ENCODE measurements around the gene SGPL1.

SGPL1 gene

GRCh38 chr10:70843776-70844489 is 28.2 kb downstream of the SGPL1 start:
- H3K27ac ChIP-seq (ENCODE audit: low read depth, low read length) = no peak overlapping the region
- no peaks in the 10 kb centered on the region for H3K36me3 ChIP-seq (ENCODE audit: control insufficient read depth, insufficient read depth, low read length)
- H3K4me3 ChIP-seq (ENCODE audit: low read length) = no peak overlapping the region
- no peaks in the 10 kb centered on the region for H3K27me3 ChIP-seq (ENCODE audit: control insufficient read depth, insufficient read depth, low read length)
- no peak overlapping the region for H3K9ac ChIP-seq (ENCODE audit: low read length)
- H3K4me1 ChIP-seq (ENCODE audit: control insufficient read depth, insufficient read depth, low read length) = no peaks in the 10 kb centered on the region

DNA sequence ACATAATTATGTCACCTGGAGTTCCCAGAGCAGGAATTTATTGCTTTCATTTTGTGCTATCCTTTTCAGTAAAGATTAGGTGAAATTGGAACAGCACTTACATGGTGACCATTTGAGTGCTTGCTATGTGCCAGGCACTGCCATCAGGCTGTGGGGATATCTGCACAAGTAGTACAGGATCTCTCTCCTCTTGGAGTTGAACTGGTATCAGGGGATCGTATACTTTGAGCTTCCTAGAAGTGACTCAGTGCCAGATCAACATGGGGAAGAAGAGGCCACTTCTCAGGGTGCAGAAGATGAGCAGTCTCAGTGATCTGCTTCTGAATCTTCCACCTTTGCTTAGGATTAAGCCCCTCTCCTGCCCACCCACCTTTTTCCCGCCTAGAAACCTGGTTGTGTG is 29.5 kb downstream of the SGPL1 start:
- Histone ChIP-seq H3K27me3 (ENCODE audit: control insufficient read depth, insufficient read depth, low read length) (no peaks in the 10 kb centered on the region), H3K4me3 (ENCODE audit: low read length) (no peak overlapping the region), H3K36me3 (ENCODE audit: control insufficient read depth, insufficient read depth, low read length) (no peaks in the 10 kb centered on the region), H3K9ac (ENCODE audit: low read length) (no peak overlapping the region), H3K27ac (ENCODE audit: low read depth, low read length) (no peak overlapping the region), H3K4me1 (ENCODE audit: control insufficient read depth, insufficient read depth, low read length) (peaks cover 4% of the 10 kb centered on the region)

GRCh38 chr10:70845816-70846215 is 30.1 kb downstream of the SGPL1 start:
- no peaks in the 10 kb centered on the region for H3K27me3 ChIP-seq (ENCODE audit: control insufficient read depth, insufficient read depth, low read length)
- H3K36me3 ChIP-seq (ENCODE audit: control insufficient read depth, insufficient read depth, low read length) = no peaks in the 10 kb centered on the region
- H3K4me3 ChIP-seq (ENCODE audit: low read length) = no peak overlapping the region
- no peak overlapping the region for H3K9ac ChIP-seq (ENCODE audit: low read length)
- H3K27ac ChIP-seq (ENCODE audit: low read depth, low read length) = no peak overlapping the region
- peaks cover 4% of the 10 kb centered on the region for H3K4me1 ChIP-seq (ENCODE audit: control insufficient read depth, insufficient read depth, low read length)

GRCh38 chr10:70846795-70847194 is 31.0 kb downstream of the SGPL1 start:
- Histone ChIP-seq H3K9ac (ENCODE audit: low read length) (no peak overlapping the region), H3K36me3 (ENCODE audit: control insufficient read depth, insufficient read depth, low read length) (no peaks in the 10 kb centered on the region)

DNA sequence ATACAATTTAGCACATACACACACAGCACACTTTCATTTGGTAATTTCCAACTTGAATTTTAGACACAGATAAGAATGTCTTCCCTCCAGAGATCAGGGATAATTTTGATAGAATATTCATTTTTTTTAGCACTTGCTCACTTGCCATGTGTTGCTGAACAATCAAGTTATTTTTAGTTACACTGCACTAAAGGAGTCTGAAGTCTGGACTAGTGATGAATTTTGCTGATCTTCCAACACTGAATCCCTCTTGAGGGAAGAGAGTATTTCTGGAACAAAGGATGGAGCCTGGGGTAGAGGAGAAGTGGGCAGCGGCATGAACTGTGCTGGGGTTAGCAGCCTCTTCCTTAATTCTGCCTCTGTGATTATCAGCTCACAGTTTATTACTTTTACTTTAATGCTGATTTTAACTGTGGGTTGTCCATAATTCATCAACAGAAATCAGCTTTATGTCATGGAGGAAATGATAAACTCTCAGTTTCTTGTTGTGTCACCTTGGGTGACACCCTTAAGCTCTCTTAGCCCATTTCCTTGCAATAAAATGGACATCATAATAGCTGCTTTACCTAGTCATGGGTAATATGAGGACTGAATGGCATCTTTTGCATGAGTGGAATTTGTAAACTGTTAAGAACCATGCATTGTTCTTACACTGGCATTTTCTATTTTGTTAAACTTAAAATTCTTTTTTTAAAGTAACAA is 32.1 kb downstream of the SGPL1 start:
- no peaks in the 10 kb centered on the region for H3K36me3 ChIP-seq (ENCODE audit: control insufficient read depth, insufficient read depth, low read length)
- no peaks in the 10 kb centered on the region for H3K27me3 ChIP-seq (ENCODE audit: control insufficient read depth, insufficient read depth, low read length)
- H3K4me3 ChIP-seq (ENCODE audit: low read length) = no peak overlapping the region
- peaks cover 4% of the 10 kb centered on the region for H3K4me1 ChIP-seq (ENCODE audit: control insufficient read depth, insufficient read depth, low read length)
- H3K27ac ChIP-seq (ENCODE audit: low read depth, low read length) = no peak overlapping the region
- H3K9ac ChIP-seq (ENCODE audit: low read length) = no peak overlapping the region

More at GRCh38 chr10:70846795-70847194, 31.0 kb downstream of the SGPL1 start:
- Histone ChIP-seq H3K4me1 (ENCODE audit: control insufficient read depth, insufficient read depth, low read length) (peaks cover 4% of the 10 kb centered on the region), H3K27ac (ENCODE audit: low read depth, low read length) (no peak overlapping the region), H3K4me3 (ENCODE audit: low read length) (no peak overlapping the region), H3K27me3 (ENCODE audit: control insufficient read depth, insufficient read depth, low read length) (no peaks in the 10 kb centered on the region)

GRCh38 chr10:70849582-70850016 is 33.9 kb downstream of the SGPL1 start:
- Histone ChIP-seq H3K27ac (ENCODE audit: low read depth, low read length) (no peak overlapping the region), H3K4me1 (ENCODE audit: control insufficient read depth, insufficient read depth, low read length) (peaks cover 4% of the 10 kb centered on the region), H3K27me3 (ENCODE audit: control insufficient read depth, insufficient read depth, low read length) (no peaks in the 10 kb centered on the region), H3K36me3 (ENCODE audit: control insufficient read depth, insufficient read depth, low read length) (peaks cover under 1% of the 10 kb centered on the region), H3K9ac (ENCODE audit: low read length) (no peak overlapping the region), H3K4me3 (ENCODE audit: low read length) (no peak overlapping the region)

DNA sequence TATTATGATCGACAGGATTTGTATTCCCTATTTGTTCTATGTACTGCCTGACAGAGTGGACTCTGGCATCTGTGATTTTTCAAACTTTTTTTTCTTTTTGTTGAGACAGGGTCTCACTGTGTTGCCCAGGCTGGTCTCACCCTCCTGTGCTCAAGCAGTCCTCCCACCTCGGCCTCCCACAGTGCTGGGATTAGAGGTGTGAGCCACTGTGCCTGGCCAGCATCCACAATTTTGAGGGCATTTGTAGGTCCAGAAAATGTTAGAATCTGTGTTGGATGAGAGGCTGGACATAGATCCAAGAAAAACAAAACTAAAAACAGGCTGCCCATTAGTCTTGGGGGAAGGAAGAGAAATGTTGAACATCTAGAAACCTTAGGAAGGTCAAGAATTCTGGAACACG is 34.3 kb downstream of the SGPL1 start:
- H3K9ac ChIP-seq (ENCODE audit: low read length) = no peak overlapping the region
- no peak overlapping the region for H3K27ac ChIP-seq (ENCODE audit: low read depth, low read length)
- no peak overlapping the region for H3K4me3 ChIP-seq (ENCODE audit: low read length)
- peaks cover 4% of the 10 kb centered on the region for H3K4me1 ChIP-seq (ENCODE audit: control insufficient read depth, insufficient read depth, low read length)
- peaks cover 3% of the 10 kb centered on the region for H3K36me3 ChIP-seq (ENCODE audit: control insufficient read depth, insufficient read depth, low read length)
- H3K27me3 ChIP-seq (ENCODE audit: control insufficient read depth, insufficient read depth, low read length) = no peaks in the 10 kb centered on the region

- peaks cover 8% of the 10 kb centered on the region for H3K36me3 ChIP-seq (ENCODE audit: control insufficient read depth, insufficient read depth, low read length)
- no peaks in the 10 kb centered on the region for H3K27me3 ChIP-seq (ENCODE audit: control insufficient read depth, insufficient read depth, low read length)
- no peak overlapping the region for H3K9ac ChIP-seq (ENCODE audit: low read length)
- peaks cover 4% of the 10 kb centered on the region for H3K4me1 ChIP-seq (ENCODE audit: control insufficient read depth, insufficient read depth, low read length)
- H3K4me3 ChIP-seq (ENCODE audit: low read length) = no peak overlapping the region
- no peak overlapping the region for H3K27ac ChIP-seq (ENCODE audit: low read depth, low read length)
Observed at GRCh38 chr10:70851597-70852475, 36.1 kb downstream of the SGPL1 start.

DNA sequence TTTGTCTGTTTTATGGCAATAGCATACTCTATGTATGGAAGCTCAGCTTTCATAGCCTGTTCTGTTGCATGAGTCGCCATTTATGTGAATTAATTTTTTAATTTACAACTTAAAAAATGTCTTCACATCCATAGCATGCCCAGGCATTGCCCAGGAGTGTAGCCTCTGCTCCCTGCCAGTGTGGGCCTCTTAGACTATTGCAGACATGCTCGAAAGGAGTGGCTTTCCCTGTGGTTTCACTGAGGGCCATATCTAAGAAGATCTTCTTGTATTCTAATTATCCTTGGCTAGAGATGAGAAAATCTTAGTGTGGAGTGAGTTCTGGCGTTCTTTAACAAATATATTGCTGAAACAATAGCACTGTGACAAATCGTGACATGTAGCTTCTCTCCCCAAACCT is 37.3 kb downstream of the SGPL1 start:
- H3K27ac ChIP-seq (ENCODE audit: low read depth, low read length) = no peak overlapping the region

GRCh38 chr10:70853457-70853856 is 37.7 kb downstream of the SGPL1 start:
- Histone ChIP-seq H3K9ac (ENCODE audit: low read length) (no peak overlapping the region), H3K4me1 (ENCODE audit: control insufficient read depth, insufficient read depth, low read length) (peaks cover 4% of the 10 kb centered on the region), H3K27ac (ENCODE audit: low read depth, low read length) (no peak overlapping the region), H3K4me3 (ENCODE audit: low read length) (no peak overlapping the region), H3K36me3 (ENCODE audit: control insufficient read depth, insufficient read depth, low read length) (peaks cover 10% of the 10 kb centered on the region), H3K27me3 (ENCODE audit: control insufficient read depth, insufficient read depth, low read length) (no peaks in the 10 kb centered on the region)

More for the DNA sequence above, 37.3 kb downstream of the SGPL1 start:
- no peak overlapping the region for H3K4me3 ChIP-seq (ENCODE audit: low read length)
- H3K27me3 ChIP-seq (ENCODE audit: control insufficient read depth, insufficient read depth, low read length) = no peaks in the 10 kb centered on the region
- H3K4me1 ChIP-seq (ENCODE audit: control insufficient read depth, insufficient read depth, low read length) = peaks cover 4% of the 10 kb centered on the region
- peaks cover 10% of the 10 kb centered on the region for H3K36me3 ChIP-seq (ENCODE audit: control insufficient read depth, insufficient read depth, low read length)
- H3K9ac ChIP-seq (ENCODE audit: low read length) = no peak overlapping the region

- Histone ChIP-seq H3K9ac (ENCODE audit: low read length) (no peak overlapping the region), H3K27ac (ENCODE audit: low read depth, low read length) (no peak overlapping the region), H3K4me3 (ENCODE audit: low read length) (no peak overlapping the region), H3K27me3 (ENCODE audit: control insufficient read depth, insufficient read depth, low read length) (no peaks in the 10 kb centered on the region), H3K4me1 (ENCODE audit: control insufficient read depth, insufficient read depth, low read length) (no peaks in the 10 kb centered on the region), H3K36me3 (ENCODE audit: control insufficient read depth, insufficient read depth, low read length) (peaks cover 13% of the 10 kb centered on the region)
Observed at GRCh38 chr10:70856454-70856853, 40.7 kb downstream of the SGPL1 start.

- Histone ChIP-seq H3K4me3 (ENCODE audit: low read length) (no peak overlapping the region), H3K9ac (ENCODE audit: low read length) (no peak overlapping the region), H3K27ac (ENCODE audit: low read depth, low read length) (no peak overlapping the region), H3K27me3 (ENCODE audit: control insufficient read depth, insufficient read depth, low read length) (no peaks in the 10 kb centered on the region), H3K36me3 (ENCODE audit: control insufficient read depth, insufficient read depth, low read length) (peaks cover 13% of the 10 kb centered on the region), H3K4me1 (ENCODE audit: control insufficient read depth, insufficient read depth, low read length) (no peaks in the 10 kb centered on the region)
Observed at GRCh38 chr10:70858759-70859158, 43.0 kb downstream of the SGPL1 start.

Measured in rectal smooth muscle tissue (tissue), 1 donor.